ENCODE data around the gene GPR160. TPM values are rescaled to one million over a fixed set of nuclear protein-coding genes. Genes with fewer than 3 reads are reported as not detected.
A peak's percentile ranks its signal among the peaks of the same experiment; 100 is the strongest.

The GPR160 gene
- total and polyA plus RNA-seq, 8 donors, result 0.58 to 70.1 (median 48.1) TPM

DNA sequence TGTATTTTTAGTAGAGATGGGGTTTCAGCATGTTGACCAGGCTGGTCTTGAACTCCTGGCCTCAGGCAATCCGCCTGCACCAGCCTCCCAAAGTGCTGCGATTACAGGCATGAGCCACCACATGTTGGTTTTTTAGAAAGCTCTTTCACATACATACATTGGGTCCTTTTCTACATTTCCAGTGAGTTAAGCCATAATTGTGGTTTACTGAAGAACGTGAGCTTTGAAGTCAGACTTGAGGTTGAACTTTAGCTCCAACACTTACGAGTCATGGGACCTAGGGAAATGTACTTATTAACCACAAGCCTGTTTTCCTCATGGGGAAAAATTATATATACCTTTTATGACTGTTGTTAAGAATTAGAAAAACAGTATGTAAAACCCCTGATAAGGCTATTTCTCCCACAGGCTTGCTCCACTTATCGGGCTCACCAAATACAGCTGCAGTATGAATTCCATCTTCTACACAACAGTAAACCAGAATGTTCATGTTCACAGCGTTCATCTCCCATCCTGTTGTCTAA, 39.0 kb downstream of the GPR160 start:
- TF ChIP-seq, protein P1, sequence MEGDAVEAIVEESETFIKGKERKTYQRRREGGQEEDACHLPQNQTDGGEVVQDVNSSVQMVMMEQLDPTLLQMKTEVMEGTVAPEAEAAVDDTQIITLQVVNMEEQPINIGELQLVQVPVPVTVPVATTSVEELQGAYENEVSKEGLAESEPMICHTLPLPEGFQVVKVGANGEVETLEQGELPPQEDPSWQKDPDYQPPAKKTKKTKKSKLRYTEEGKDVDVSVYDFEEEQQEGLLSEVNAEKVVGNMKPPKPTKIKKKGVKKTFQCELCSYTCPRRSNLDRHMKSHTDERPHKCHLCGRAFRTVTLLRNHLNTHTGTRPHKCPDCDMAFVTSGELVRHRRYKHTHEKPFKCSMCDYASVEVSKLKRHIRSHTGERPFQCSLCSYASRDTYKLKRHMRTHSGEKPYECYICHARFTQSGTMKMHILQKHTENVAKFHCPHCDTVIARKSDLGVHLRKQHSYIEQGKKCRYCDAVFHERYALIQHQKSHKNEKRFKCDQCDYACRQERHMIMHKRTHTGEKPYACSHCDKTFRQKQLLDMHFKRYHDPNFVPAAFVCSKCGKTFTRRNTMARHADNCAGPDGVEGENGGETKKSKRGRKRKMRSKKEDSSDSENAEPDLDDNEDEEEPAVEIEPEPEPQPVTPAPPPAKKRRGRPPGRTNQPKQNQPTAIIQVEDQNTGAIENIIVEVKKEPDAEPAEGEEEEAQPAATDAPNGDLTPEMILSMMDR (IDR thresholded peaks at IDR 0.05), result no peak
- TF ChIP-seq POLR2AphosphoS5 (IDR thresholded peaks at IDR 0.05) (no peak), POLR2A (IDR thresholded peaks at IDR 0.05) (no peak), EP300 (IDR thresholded peaks at IDR 0.05) (no peak)
- DNase-seq, result peak in 1 of 2 donors; percentile 31
- Histone ChIP-seq H3K4me1 (peaks cover 0 to 17% (median 7%) of the 10 kb centered on the region in 4 donors), H3K4me3 (no peak overlapping the region), H3K27me3 (no peaks in the 10 kb centered on the region), H3K36me3 (peaks cover 0 to 12% (median 0%) of the 10 kb centered on the region in 4 donors), H3K9me3 (no peaks in the 10 kb centered on the region), H3K27ac (no peak overlapping the region)
- WGBS, 5 donors, result 65 to 78% (median 68%) methylated on average over 6 of the region's 6 CpGs
- intact Hi-C loops (cut with DNase I; ENCODE audit: low total_unique reads), result no loop called here

DNA sequence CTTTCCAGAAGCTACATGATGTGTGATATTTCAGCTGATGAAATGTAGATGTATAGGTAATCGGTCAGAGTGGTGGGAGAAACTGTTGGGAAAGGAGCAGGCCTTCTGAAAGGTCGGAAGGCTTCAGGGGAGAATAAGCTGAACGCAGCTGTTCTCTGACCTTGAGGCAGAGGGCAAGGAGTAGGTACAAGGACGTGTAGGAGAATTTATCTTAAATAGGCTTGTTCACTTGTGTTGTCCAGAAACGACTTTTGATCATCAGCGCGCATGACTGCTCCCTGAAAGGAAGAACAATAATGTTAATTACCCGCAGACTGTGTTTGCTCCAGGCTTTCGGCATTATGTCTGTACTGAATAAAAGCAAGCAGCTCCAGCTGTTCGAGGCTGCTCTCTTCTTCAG, 39.6 kb downstream of the GPR160 start:
- Histone ChIP-seq H3K9me3 (no peaks in the 10 kb centered on the region), H3K27ac (no peak overlapping the region), H3K27me3 (no peaks in the 10 kb centered on the region), H3K36me3 (peaks cover 0 to 16% (median 2%) of the 10 kb centered on the region in 4 donors), H3K4me3 (no peak overlapping the region), H3K4me1 (peaks cover 0 to 17% (median 7%) of the 10 kb centered on the region in 4 donors)
- intact Hi-C loops (cut with DNase I; ENCODE audit: low total_unique reads), result no loop called here
- DNase-seq, result peak in 1 of 2 donors; percentile 24
- WGBS, 5 donors, result 69 to 78% (median 73%) methylated on average over 10 of the region's 10 CpGs
- TF ChIP-seq, protein P1 (IDR thresholded peaks at IDR 0.05), result no peak
- TF ChIP-seq POLR2A (IDR thresholded peaks at IDR 0.05), result no peak

DNA sequence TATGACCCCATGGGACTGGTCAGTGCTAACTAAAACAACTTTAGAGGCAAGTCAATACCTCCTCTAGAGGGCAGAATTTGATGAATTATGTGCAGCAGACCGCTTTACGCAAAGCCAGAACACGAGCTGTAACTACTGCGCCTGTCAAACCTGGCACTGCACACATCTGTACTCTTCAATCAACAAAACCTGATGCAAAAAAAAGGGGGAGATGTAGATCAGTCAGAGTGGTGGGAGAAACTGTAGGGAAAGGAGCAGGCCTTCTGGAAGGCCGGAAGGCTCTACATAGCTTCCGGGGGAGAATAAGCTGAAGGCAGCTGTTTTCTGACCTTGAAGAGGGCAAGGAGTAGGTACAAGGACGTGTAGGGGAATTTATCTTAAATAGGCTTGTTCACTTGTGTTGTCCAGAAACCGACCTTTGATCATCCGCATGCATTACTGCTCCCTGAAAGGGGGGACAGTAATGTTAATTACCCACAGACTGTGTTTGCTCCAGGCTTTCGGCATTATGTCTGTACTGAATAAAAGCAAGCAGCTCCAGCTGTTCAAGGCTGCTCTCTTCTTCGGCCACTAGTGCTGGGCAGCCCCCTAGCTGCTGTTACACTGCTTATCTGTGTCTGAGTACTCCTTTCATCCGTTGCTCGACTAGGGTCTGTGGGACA, 41.0 kb downstream of the GPR160 start:
- TF ChIP-seq POLR2AphosphoS5 (IDR thresholded peaks at IDR 0.05) (no peak), EP300 (IDR thresholded peaks at IDR 0.05) (no peak), POLR2A (IDR thresholded peaks at IDR 0.05) (no peak)
- TF ChIP-seq, protein P1 (IDR thresholded peaks at IDR 0.05), result no peak
- Histone ChIP-seq H3K27ac (peak overlapping the region in 2 of 5 donors; percentile 36 to 44), H3K9me3 (no peaks in the 10 kb centered on the region), H3K36me3 (peaks cover 0 to 28% (median 16%) of the 10 kb centered on the region in 4 donors), H3K4me1 (peaks cover 0 to 17% (median 7%) of the 10 kb centered on the region in 4 donors), H3K4me3 (no peak overlapping the region), H3K27me3 (no peaks in the 10 kb centered on the region)
- 50 to 64% (median 54%) methylated on average over 13 of the region's 13 CpGs for WGBS, 5 donors
- intact Hi-C loops (cut with DNase I; ENCODE audit: low total_unique reads), result no loop called here
- DNase-seq, result peak in 1 of 2 donors; percentile 46

DNA sequence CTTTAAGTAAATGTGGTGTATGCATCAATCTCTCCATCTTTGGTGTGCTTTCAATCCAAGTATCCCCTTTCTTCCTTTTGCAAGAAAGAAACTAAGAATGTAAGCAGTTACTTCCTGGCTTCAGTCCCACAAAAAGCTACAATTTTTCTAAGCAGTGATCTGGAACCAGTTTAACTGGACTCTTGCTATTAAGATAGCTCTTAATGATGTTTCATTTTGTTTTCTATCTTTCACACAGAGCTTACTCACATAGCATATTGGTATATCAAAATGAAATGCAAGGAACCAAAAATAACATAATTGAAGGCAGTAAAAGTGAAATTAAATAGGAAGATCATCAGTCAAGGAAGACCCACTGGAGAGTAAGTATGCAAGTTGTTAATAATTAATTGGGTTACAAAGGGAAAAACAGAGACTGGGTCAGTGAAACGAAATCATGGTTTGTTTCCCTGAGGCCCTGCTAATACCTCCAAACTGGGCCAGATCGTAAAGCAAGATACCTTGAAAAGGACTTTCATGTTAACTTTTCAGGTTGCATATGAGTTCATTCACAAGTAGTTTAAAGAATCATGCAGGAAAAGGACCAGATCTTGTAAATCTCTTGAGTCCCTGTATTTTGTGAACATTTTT, 41.9 kb downstream of the GPR160 start:
- intact Hi-C loops (cut with DNase I; ENCODE audit: low total_unique reads), result no loop called here

More for the DNA sequence above, 41.9 kb downstream of the GPR160 start:
- 23 to 48% (median 39%) methylated on average over 2 of the region's 2 CpGs for WGBS, 5 donors
- DNase-seq, result peak in 1 of 2 donors; percentile 51
- H3K27me3 ChIP-seq, result no peaks in the 10 kb centered on the region
- TF ChIP-seq POLR2AphosphoS5 (IDR thresholded peaks at IDR 0.05) (no peak), POLR2A (IDR thresholded peaks at IDR 0.05) (no peak), EP300 (IDR thresholded peaks at IDR 0.05) (no peak)
- TF ChIP-seq, protein P1 (IDR thresholded peaks at IDR 0.05), result no peak
- peaks cover 0 to 37% (median 24%) of the 10 kb centered on the region in 4 donors for H3K36me3 ChIP-seq
- H3K4me3 ChIP-seq, result no peak overlapping the region
- peak overlapping the region in 1 of 5 donors; percentile 36 for H3K27ac ChIP-seq
- H3K9me3 ChIP-seq, result no peaks in the 10 kb centered on the region
- H3K4me1 ChIP-seq, result peaks cover 0 to 17% (median 7%) of the 10 kb centered on the region in 4 donors

Data from stomach (tissue), 9 donors.